ENCODE results near the gene AKT2.

Gene AKT2

GRCh38 chr19:40261631-40262030, 23.5 kb downstream of the AKT2 start:
- H3K27ac ChIP-seq (ENCODE audit: low read length), result no peak overlapping the region
- H3K36me3 ChIP-seq (replicated peaks; ENCODE audit: low read depth, low read length), result peaks cover 21% of the 10 kb centered on the region
- no peak for TF ChIP-seq CTCF (IDR thresholded peaks at IDR 0.05; ENCODE audit: low read depth, low read length)

DNA sequence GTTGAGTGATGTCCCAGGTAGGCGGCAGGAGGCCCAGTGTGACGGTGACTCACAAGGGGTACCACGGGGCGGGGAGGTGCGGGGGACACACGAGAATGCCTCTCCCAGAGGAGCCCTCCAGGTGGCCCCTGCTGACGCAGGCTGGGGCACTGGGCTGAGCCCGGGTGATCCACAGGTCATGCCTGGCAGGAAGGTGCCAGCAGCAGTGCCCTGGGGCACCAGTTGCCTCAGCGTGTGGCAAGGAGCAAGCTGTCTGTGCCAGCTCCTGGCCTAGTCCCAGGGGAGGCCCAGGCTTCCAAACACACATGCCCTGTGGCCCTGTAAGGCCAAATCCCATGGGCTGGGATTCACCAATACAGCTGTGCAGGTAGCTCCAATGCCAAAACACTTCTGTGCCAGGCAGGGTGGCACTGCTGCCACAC, 28.0 kb downstream of the AKT2 start:
- no peak overlapping the region for H3K4me3 ChIP-seq (ENCODE audit: low read length)
- H3K27ac ChIP-seq (ENCODE audit: low read length), result no peak overlapping the region
- no peak overlapping the region for H3K9ac ChIP-seq (ENCODE audit: low read length)
- H2AFZ ChIP-seq (ENCODE audit: low read depth, low read length), result no peak overlapping the region
- H4K20me1 ChIP-seq (ENCODE audit: insufficient read depth, low read length), result peaks cover 52% of the 10 kb centered on the region
- H3K4me2 ChIP-seq (ENCODE audit: low read length), result no peak overlapping the region
- H3K9me3 ChIP-seq (ENCODE audit: insufficient read depth, low read length), result no peaks in the 10 kb centered on the region
- H3K27me3 ChIP-seq (ENCODE audit: low read depth, low read length), result no peaks in the 10 kb centered on the region
- no peaks in the 10 kb centered on the region for H3K4me1 ChIP-seq (ENCODE audit: low read length)
- H3K36me3 ChIP-seq (replicated peaks; ENCODE audit: low read depth, low read length), result peaks cover 29% of the 10 kb centered on the region
- peaks cover 36% of the 10 kb centered on the region for H3K79me2 ChIP-seq (ENCODE audit: low read length)
- TF ChIP-seq EZH2phosphoT487 (IDR thresholded peaks at IDR 0.05; ENCODE audit: low read depth) (no peak), CTCF (IDR thresholded peaks at IDR 0.05; ENCODE audit: low read depth, low read length) (no peak)

More at GRCh38 chr19:40261631-40262030, 23.5 kb downstream of the AKT2 start:
- Histone ChIP-seq H3K4me1 (ENCODE audit: low read length) (no peaks in the 10 kb centered on the region), H2AFZ (ENCODE audit: low read depth, low read length) (no peak overlapping the region), H4K20me1 (ENCODE audit: insufficient read depth, low read length) (peaks cover 68% of the 10 kb centered on the region), H3K27me3 (ENCODE audit: low read depth, low read length) (no peaks in the 10 kb centered on the region), H3K4me3 (ENCODE audit: low read length) (no peak overlapping the region), H3K4me2 (ENCODE audit: low read length) (no peak overlapping the region), H3K9ac (ENCODE audit: low read length) (no peak overlapping the region), H3K79me2 (ENCODE audit: low read length) (peaks cover 70% of the 10 kb centered on the region), H3K9me3 (ENCODE audit: insufficient read depth, low read length) (no peaks in the 10 kb centered on the region)

- H3K4me3 ChIP-seq (ENCODE audit: low read length), result no peak overlapping the region
- H3K9ac ChIP-seq (ENCODE audit: low read length), result no peak overlapping the region
- no peaks in the 10 kb centered on the region for H3K9me3 ChIP-seq (ENCODE audit: insufficient read depth, low read length)
- H3K36me3 ChIP-seq (replicated peaks; ENCODE audit: low read depth, low read length), result peaks cover 31% of the 10 kb centered on the region
- no peaks in the 10 kb centered on the region for H3K27me3 ChIP-seq (ENCODE audit: low read depth, low read length)
- H3K4me2 ChIP-seq (ENCODE audit: low read length), result no peak overlapping the region
- TF ChIP-seq CTCF (IDR thresholded peaks at IDR 0.05; ENCODE audit: low read depth, low read length), result no peak
- TF ChIP-seq EZH2phosphoT487 (IDR thresholded peaks at IDR 0.05; ENCODE audit: low read depth), result no peak
- peaks cover 35% of the 10 kb centered on the region for H3K79me2 ChIP-seq (ENCODE audit: low read length)
- no peak overlapping the region for H2AFZ ChIP-seq (ENCODE audit: low read depth, low read length)
- H3K4me1 ChIP-seq (ENCODE audit: low read length), result no peaks in the 10 kb centered on the region
- peaks cover 55% of the 10 kb centered on the region for H4K20me1 ChIP-seq (ENCODE audit: insufficient read depth, low read length)
- H3K27ac ChIP-seq (ENCODE audit: low read length), result no peak overlapping the region
Observed at GRCh38 chr19:40256512-40256911, 28.6 kb downstream of the AKT2 start.

- H3K9me3 ChIP-seq (ENCODE audit: insufficient read depth, low read length), result no peaks in the 10 kb centered on the region
- no peak overlapping the region for H3K9ac ChIP-seq (ENCODE audit: low read length)
- peaks cover 31% of the 10 kb centered on the region for H3K79me2 ChIP-seq (ENCODE audit: low read length)
- H3K4me3 ChIP-seq (ENCODE audit: low read length), result no peak overlapping the region
- H4K20me1 ChIP-seq (ENCODE audit: insufficient read depth, low read length), result peaks cover 51% of the 10 kb centered on the region
- peaks cover 30% of the 10 kb centered on the region for H3K36me3 ChIP-seq (replicated peaks; ENCODE audit: low read depth, low read length)
- H3K4me1 ChIP-seq (ENCODE audit: low read length), result no peaks in the 10 kb centered on the region
- no peak for TF ChIP-seq CTCF (IDR thresholded peaks at IDR 0.05; ENCODE audit: low read depth, low read length)
- no peak for TF ChIP-seq EZH2phosphoT487 (IDR thresholded peaks at IDR 0.05; ENCODE audit: low read depth)
- no peaks in the 10 kb centered on the region for H3K27me3 ChIP-seq (ENCODE audit: low read depth, low read length)
- no peak overlapping the region for H3K27ac ChIP-seq (ENCODE audit: low read length)
- H2AFZ ChIP-seq (ENCODE audit: low read depth, low read length), result no peak overlapping the region
- H3K4me2 ChIP-seq (ENCODE audit: low read length), result no peak overlapping the region
Observed at GRCh38 chr19:40255619-40256166, 29.5 kb downstream of the AKT2 start.
